HEK293 (cell line): ENCODE data around the gene UBE2D4.
"Not testable (repeated sequence)": the region's sequence is repeated elsewhere in the genome, so short reads cannot be mapped to it uniquely, and the experiment has no call there.

Experiments
- PRDM2 ChIP-seq: fragments of 450-650 bp; formaldehyde crosslinking; IDR thresholded peaks from 2 replicates; pipeline ENCODE4 v1.5.1; 2016; ENCODE audit warnings: missing biosample characterization, missing genetic modification characterization, borderline replicate concordance
- ZNF10 ChIP-seq: fragments of 450-650 bp; formaldehyde crosslinking; IDR thresholded peaks from 2 replicates; pipeline ENCODE4 v1.5.1; 2017; ENCODE audit warnings: missing biosample characterization, missing genetic modification characterization
- TF ChIP-seq, protein P1 (sequence below): fragments of 450-650 bp; formaldehyde crosslinking; IDR thresholded peaks from 2 replicates; pipeline ENCODE4 v1.5.1; 2016; ENCODE audit warnings: missing biosample characterization, missing genetic modification characterization

DNA sequence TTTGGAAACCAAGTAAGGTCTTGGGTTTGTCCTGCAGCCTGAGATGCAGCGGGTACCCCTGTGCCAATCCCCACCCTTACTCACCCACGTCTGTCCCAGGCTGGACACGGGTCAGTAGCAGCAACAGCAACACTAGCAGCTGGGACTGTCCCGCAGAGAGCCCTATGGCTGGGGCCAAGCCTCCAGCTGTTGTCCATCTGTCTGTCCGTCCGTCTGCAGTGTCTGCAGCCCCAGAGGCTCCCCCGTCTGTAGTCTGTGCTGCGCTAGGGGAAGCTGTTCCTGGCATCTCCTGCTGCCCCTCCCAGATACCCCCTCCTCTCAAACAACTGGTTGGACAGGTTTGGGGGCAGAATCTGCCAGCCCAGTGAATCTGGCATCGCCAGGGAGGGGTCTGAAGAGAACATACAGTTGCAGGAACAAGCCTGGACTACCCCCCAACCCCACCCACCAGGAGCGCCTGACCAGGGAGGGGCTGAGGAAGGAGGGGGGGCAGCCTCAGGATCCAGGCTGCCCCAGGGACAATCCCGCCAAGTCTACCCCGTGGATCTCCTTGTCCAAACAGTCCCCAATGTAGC, 63.9 kb downstream of the UBE2D4 start:
- TF ChIP-seq, protein P1, sequence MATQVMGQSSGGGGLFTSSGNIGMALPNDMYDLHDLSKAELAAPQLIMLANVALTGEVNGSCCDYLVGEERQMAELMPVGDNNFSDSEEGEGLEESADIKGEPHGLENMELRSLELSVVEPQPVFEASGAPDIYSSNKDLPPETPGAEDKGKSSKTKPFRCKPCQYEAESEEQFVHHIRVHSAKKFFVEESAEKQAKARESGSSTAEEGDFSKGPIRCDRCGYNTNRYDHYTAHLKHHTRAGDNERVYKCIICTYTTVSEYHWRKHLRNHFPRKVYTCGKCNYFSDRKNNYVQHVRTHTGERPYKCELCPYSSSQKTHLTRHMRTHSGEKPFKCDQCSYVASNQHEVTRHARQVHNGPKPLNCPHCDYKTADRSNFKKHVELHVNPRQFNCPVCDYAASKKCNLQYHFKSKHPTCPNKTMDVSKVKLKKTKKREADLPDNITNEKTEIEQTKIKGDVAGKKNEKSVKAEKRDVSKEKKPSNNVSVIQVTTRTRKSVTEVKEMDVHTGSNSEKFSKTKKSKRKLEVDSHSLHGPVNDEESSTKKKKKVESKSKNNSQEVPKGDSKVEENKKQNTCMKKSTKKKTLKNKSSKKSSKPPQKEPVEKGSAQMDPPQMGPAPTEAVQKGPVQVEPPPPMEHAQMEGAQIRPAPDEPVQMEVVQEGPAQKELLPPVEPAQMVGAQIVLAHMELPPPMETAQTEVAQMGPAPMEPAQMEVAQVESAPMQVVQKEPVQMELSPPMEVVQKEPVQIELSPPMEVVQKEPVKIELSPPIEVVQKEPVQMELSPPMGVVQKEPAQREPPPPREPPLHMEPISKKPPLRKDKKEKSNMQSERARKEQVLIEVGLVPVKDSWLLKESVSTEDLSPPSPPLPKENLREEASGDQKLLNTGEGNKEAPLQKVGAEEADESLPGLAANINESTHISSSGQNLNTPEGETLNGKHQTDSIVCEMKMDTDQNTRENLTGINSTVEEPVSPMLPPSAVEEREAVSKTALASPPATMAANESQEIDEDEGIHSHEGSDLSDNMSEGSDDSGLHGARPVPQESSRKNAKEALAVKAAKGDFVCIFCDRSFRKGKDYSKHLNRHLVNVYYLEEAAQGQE (tag by site-specific recombination) = not testable (repeated sequence)
- TF ChIP-seq PRDM2, ZNF10 (tag by site-specific recombination): not testable (repeated sequence)
